ENCODE results near the gene IGF2BP3.
A peak's percentile ranks its signal among the peaks of the same experiment; 100 is the strongest.

IGF2BP3 gene

DNA sequence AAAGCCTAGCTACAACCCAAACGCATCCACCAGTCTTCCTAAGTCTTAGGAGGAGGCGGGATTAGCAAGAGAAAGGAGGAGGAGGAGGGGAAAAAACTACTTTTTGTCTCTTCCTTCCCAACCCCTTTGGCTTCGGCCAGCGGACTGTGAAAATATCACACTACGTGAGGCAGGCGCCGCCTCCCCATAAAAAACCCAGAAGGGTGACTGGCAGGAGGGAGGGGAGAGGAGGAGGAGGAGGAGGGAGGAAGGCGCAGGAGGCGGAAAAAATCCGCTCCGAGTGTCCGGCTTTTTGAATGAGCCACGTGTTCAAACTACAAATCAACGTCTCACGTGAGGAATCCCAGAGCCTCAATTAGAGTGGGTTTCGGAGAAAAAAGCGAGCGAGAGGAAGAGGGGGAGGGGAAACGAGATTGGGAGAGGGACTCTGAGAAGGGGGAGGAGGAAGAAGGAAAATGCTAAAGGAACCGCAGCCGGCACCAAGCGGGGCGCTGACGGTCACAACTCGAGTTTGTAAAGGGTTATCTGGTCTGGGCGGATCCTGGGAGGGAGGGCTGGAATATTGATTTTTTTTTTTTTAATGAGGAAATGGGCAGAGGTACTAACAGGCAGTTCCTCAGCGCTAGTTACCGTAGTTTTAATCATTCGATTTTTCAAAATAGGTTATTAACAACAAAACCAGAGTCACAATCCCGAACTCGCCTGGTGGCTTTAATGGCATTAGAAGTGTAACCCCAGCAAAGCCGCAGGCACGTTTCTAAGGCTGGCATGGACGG is at the start of gene IGF2BP3 (continued):
- no peak for TF ChIP-seq ZNF48 (tag by site-specific recombination; IDR thresholded peaks at IDR 0.05)
- TF ChIP-seq ZNF548 (tag by site-specific recombination; IDR thresholded peaks at IDR 0.05): no peak
- TF ChIP-seq ZFP3 (tag by site-specific recombination; IDR thresholded peaks at IDR 0.05; ENCODE audit: low read depth): no peak
- peak; percentile 99 for TF ChIP-seq GFI1B (tag by site-specific recombination; IDR thresholded peaks at IDR 0.05)
- TF ChIP-seq, protein P1, sequence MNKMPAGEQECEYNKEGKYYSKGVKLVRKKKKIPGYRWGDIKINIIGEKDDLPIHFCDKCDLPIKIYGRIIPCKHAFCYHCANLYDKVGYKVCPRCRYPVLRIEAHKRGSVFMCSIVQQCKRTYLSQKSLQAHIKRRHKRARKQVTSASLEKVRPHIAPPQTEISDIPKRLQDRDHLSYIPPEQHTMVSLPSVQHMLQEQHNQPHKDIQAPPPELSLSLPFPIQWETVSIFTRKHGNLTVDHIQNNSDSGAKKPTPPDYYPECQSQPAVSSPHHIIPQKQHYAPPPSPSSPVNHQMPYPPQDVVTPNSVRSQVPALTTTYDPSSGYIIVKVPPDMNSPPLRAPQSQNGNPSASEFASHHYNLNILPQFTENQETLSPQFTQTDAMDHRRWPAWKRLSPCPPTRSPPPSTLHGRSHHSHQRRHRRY (tag by site-specific recombination; IDR thresholded peaks at IDR 0.05): no peak; the same call in 1 of the 2 replicates
- peak; percentile 95 for TF ChIP-seq ZBTB8A (tag by site-specific recombination; IDR thresholded peaks at IDR 0.05)
- 0 out of 2 replicates have a peak, but pooled peaks have one; percentile 41 for TF ChIP-seq ZBTB7A (tag by site-specific recombination; IDR thresholded peaks at IDR 0.05; ENCODE audit: low read depth)
- TF ChIP-seq, protein P2, sequence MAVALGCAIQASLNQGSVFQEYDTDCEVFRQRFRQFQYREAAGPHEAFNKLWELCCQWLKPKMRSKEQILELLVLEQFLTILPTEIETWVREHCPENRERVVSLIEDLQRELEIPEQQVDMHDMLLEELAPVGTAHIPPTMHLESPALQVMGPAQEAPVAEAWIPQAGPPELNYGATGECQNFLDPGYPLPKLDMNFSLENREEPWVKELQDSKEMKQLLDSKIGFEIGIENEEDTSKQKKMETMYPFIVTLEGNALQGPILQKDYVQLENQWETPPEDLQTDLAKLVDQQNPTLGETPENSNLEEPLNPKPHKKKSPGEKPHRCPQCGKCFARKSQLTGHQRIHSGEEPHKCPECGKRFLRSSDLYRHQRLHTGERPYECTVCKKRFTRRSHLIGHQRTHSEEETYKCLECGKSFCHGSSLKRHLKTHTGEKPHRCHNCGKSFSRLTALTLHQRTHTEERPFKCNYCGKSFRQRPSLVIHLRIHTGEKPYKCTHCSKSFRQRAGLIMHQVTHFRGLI (tag by site-specific recombination; IDR thresholded peaks at IDR 0.05): no peak
- TF ChIP-seq, protein P3, sequence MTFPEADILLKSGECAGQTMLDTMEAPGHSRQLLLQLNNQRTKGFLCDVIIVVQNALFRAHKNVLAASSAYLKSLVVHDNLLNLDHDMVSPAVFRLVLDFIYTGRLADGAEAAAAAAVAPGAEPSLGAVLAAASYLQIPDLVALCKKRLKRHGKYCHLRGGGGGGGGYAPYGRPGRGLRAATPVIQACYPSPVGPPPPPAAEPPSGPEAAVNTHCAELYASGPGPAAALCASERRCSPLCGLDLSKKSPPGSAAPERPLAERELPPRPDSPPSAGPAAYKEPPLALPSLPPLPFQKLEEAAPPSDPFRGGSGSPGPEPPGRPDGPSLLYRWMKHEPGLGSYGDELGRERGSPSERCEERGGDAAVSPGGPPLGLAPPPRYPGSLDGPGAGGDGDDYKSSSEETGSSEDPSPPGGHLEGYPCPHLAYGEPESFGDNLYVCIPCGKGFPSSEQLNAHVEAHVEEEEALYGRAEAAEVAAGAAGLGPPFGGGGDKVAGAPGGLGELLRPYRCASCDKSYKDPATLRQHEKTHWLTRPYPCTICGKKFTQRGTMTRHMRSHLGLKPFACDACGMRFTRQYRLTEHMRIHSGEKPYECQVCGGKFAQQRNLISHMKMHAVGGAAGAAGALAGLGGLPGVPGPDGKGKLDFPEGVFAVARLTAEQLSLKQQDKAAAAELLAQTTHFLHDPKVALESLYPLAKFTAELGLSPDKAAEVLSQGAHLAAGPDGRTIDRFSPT (tag by site-specific recombination; IDR thresholded peaks at IDR 0.05): peak; percentile 93
- TF ChIP-seq ZNF843 (tag by site-specific recombination; IDR thresholded peaks at IDR 0.05): peak; percentile 92
- TF ChIP-seq, protein P4, sequence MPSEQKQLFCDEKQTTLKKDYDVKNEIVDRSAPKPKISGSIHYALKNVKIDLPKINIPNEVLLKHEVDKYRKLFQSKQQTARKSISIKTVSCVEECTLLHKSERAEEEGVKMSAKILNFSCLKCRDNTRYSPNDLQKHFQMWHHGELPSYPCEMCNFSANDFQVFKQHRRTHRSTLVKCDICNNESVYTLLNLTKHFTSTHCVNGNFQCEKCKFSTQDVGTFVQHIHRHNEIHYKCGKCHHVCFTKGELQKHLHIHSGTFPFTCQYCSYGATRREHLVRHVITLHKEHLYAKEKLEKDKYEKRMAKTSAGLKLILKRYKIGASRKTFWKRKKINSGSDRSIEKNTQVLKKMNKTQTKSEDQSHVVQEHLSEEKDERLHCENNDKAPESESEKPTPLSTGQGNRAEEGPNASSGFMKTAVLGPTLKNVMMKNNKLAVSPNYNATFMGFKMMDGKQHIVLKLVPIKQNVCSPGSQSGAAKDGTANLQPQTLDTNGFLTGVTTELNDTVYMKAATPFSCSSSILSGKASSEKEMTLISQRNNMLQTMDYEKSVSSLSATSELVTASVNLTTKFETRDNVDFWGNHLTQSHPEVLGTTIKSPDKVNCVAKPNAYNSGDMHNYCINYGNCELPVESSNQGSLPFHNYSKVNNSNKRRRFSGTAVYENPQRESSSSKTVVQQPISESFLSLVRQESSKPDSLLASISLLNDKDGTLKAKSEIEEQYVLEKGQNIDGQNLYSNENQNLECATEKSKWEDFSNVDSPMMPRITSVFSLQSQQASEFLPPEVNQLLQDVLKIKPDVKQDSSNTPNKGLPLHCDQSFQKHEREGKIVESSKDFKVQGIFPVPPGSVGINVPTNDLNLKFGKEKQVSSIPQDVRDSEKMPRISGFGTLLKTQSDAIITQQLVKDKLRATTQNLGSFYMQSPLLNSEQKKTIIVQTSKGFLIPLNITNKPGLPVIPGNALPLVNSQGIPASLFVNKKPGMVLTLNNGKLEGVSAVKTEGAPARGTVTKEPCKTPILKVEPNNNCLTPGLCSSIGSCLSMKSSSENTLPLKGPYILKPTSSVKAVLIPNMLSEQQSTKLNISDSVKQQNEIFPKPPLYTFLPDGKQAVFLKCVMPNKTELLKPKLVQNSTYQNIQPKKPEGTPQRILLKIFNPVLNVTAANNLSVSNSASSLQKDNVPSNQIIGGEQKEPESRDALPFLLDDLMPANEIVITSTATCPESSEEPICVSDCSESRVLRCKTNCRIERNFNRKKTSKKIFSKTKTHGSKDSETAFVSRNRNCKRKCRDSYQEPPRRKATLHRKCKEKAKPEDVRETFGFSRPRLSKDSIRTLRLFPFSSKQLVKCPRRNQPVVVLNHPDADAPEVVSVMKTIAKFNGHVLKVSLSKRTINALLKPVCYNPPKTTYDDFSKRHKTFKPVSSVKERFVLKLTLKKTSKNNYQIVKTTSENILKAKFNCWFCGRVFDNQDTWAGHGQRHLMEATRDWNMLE (tag by site-specific recombination; conservative IDR thresholded peaks at IDR 0.05; ENCODE audit: low read depth): peak; percentile 23; the same call in 1 of the 2 replicates
- peak; percentile 64 for TF ChIP-seq OSR2 (tag by site-specific recombination; IDR thresholded peaks at IDR 0.05)
- no peak for TF ChIP-seq ZNF114 (tag by site-specific recombination; IDR thresholded peaks at IDR 0.05)
- TF ChIP-seq ZNF830 (tag by site-specific recombination; IDR thresholded peaks at IDR 0.05; ENCODE audit: low read depth): no peak
- peak; percentile 88 for TF ChIP-seq ZNF501 (tag by site-specific recombination; IDR thresholded peaks at IDR 0.05)
- TF ChIP-seq, protein P5, sequence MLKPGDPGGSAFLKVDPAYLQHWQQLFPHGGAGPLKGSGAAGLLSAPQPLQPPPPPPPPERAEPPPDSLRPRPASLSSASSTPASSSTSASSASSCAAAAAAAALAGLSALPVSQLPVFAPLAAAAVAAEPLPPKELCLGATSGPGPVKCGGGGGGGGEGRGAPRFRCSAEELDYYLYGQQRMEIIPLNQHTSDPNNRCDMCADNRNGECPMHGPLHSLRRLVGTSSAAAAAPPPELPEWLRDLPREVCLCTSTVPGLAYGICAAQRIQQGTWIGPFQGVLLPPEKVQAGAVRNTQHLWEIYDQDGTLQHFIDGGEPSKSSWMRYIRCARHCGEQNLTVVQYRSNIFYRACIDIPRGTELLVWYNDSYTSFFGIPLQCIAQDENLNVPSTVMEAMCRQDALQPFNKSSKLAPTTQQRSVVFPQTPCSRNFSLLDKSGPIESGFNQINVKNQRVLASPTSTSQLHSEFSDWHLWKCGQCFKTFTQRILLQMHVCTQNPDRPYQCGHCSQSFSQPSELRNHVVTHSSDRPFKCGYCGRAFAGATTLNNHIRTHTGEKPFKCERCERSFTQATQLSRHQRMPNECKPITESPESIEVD (tag by site-specific recombination; IDR thresholded peaks at IDR 0.05): peak; percentile 97
- TF ChIP-seq, protein P6, sequence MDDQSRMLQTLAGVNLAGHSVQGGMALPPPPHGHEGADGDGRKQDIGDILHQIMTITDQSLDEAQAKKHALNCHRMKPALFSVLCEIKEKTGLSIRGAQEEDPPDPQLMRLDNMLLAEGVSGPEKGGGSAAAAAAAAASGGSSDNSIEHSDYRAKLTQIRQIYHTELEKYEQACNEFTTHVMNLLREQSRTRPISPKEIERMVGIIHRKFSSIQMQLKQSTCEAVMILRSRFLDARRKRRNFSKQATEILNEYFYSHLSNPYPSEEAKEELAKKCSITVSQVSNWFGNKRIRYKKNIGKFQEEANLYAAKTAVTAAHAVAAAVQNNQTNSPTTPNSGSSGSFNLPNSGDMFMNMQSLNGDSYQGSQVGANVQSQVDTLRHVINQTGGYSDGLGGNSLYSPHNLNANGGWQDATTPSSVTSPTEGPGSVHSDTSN (CRISPR knock-in tag; IDR thresholded peaks at IDR 0.05): no peak
- no peak for TF ChIP-seq ZNF121 (tag by site-specific recombination; IDR thresholded peaks at IDR 0.05)
- peak; percentile 84 for TF ChIP-seq SP2 (tag by site-specific recombination; IDR thresholded peaks at IDR 0.05)
- peak; percentile 85; the same call in 1 of the 2 replicates for TF ChIP-seq MZF1 (tag by site-specific recombination; IDR thresholded peaks at IDR 0.05; ENCODE audit: borderline replicate concordance)
- TF ChIP-seq, protein P7, sequence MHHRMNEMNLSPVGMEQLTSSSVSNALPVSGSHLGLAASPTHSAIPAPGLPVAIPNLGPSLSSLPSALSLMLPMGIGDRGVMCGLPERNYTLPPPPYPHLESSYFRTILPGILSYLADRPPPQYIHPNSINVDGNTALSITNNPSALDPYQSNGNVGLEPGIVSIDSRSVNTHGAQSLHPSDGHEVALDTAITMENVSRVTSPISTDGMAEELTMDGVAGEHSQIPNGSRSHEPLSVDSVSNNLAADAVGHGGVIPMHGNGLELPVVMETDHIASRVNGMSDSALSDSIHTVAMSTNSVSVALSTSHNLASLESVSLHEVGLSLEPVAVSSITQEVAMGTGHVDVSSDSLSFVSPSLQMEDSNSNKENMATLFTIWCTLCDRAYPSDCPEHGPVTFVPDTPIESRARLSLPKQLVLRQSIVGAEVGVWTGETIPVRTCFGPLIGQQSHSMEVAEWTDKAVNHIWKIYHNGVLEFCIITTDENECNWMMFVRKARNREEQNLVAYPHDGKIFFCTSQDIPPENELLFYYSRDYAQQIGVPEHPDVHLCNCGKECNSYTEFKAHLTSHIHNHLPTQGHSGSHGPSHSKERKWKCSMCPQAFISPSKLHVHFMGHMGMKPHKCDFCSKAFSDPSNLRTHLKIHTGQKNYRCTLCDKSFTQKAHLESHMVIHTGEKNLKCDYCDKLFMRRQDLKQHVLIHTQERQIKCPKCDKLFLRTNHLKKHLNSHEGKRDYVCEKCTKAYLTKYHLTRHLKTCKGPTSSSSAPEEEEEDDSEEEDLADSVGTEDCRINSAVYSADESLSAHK (tag by site-specific recombination; IDR thresholded peaks at IDR 0.05): peak; percentile 85; the same call in 1 of the 2 replicates
- TF ChIP-seq ZNF600 (tag by site-specific recombination; IDR thresholded peaks at IDR 0.05): peak; percentile 74
- no peak for TF ChIP-seq ZFP41 (tag by site-specific recombination; IDR thresholded peaks at IDR 0.05; ENCODE audit: borderline replicate concordance)

All from HEK293 (cell line).